ENCODE results near the gene MCFD2.

DNA sequence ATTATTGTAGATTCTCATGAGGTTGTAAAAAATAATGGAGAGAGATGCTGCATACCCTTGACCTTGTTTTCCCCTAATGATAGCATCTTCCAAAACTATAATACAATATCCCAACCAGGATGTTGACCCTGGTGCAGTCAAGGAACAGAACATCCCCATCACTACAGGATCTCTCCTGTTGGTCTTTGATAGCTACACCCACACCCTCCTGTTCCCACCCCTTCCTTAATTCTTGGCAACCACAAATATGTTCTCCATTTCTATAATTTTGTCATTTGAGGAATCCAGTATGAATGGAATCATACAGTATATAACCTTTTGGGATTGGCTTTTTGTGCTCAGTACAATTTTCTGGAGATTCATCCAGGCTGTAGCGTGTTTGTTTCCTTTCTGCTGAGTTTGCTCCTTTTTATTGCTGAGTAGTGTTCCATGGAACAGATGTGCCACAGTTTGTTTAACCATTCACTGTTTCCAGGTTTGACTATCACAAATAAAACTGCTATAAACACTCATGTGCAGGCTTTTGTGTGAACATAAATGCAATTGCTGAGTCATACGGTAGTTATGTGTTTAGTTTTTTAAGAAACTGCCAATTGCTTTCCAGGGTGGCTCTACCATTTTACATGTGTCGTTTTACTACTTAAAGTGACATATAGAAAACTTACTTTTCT is 22.2 kb downstream of the MCFD2 start:
- TF ChIP-seq REST (IDR thresholded peaks at IDR 0.05; ENCODE audit: insufficient replicate concordance, low read depth) (no peak), SPI1 (IDR thresholded peaks at IDR 0.05; ENCODE audit: borderline replicate concordance, low read depth) (no peak)
- TF ChIP-seq, protein P1, sequence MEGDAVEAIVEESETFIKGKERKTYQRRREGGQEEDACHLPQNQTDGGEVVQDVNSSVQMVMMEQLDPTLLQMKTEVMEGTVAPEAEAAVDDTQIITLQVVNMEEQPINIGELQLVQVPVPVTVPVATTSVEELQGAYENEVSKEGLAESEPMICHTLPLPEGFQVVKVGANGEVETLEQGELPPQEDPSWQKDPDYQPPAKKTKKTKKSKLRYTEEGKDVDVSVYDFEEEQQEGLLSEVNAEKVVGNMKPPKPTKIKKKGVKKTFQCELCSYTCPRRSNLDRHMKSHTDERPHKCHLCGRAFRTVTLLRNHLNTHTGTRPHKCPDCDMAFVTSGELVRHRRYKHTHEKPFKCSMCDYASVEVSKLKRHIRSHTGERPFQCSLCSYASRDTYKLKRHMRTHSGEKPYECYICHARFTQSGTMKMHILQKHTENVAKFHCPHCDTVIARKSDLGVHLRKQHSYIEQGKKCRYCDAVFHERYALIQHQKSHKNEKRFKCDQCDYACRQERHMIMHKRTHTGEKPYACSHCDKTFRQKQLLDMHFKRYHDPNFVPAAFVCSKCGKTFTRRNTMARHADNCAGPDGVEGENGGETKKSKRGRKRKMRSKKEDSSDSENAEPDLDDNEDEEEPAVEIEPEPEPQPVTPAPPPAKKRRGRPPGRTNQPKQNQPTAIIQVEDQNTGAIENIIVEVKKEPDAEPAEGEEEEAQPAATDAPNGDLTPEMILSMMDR (IDR thresholded peaks at IDR 0.05; ENCODE audit: insufficient read depth, low read length), result no peak

Data from HL-60 (cell line).